NB4 (cell line): Measurements from ENCODE around the gene TNS4.

ENCODE experiments used
- DNase-seq: peaks from one replicate; pipeline ENCODE4 v3.0.0; 2010; ENCODE audit warnings: low read depth
- H3K4me3 ChIP-seq: one replicate; pipeline ENCODE4 v1.5.1; 2011; ENCODE audit warnings: mild to moderate bottlenecking, low read depth, low read length, moderate library complexity
- MAX ChIP-seq: IDR thresholded peaks from 2 replicates; pipeline ENCODE4 v1.6.1; 2011; ENCODE audit warnings: low read depth, low read length
- MYC ChIP-seq: IDR thresholded peaks from 2 replicates; pipeline ENCODE4 v1.6.1; 2011; ENCODE audit warnings: low read depth, low read length
- POLR2A ChIP-seq: IDR thresholded peaks from 2 replicates; pipeline ENCODE4 v1.6.1; 2011; ENCODE audit warnings: mild to moderate bottlenecking; ENCODE audit not compliant: insufficient read length; ENCODE audit errors: extremely low read depth
- TF ChIP-seq, protein P1 (sequence below): IDR thresholded peaks from one replicate; pipeline ENCODE4 v1.5.1; 2012; ENCODE audit warnings: low read depth, low read length

Gene TNS4

DNA sequence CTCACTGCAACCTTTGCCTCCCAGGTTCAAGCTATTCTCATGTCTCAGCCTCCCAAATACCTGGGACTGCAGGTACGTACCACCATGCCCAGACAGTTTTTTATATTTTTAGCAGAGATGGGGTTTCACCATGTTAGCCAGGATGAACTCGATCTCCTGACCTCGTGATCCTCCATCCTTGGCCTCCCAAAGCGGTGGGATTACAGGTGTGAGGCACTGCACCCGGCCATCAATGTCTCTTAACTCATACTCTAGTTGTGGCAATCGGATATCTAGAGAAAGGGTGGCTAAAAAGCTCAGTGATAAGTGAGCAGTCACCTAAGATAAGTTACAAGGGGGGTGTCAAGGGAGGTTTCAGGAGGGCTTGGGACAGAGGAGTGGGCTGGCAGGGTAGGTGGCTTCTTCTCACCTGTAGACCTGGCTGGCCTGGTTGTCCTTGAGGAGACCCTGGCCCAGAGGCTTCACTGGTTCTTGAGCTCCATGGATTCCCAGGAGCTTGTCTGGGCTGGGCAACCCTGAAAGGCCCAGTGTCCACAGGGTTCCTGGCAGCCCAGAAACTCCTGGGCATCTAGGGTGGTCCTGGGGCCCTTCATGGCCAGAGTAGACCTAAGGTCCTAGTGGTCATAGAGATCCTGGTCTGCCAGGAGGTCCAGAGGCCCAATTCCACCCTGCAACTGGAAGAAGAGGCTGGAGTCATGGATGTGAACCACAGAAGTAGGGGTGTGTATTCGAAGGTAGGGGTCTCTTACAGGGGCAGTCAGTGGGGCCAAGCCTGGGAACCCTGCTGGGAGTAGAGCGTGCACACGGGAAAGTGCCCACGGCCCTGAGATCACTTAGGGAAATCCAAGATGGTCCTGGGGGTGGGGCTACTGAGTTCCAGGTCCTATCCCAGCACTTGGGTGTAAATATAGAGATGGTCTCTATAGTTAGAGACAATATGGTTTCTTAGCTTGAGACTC is 70.9 kb downstream of the TNS4 start:
- H3K4me3 ChIP-seq, result no peak overlapping the region
- DNase-seq, result no peak
- TF ChIP-seq MYC (no peak), MAX (no peak), POLR2A (no peak)
- TF ChIP-seq, protein P1, sequence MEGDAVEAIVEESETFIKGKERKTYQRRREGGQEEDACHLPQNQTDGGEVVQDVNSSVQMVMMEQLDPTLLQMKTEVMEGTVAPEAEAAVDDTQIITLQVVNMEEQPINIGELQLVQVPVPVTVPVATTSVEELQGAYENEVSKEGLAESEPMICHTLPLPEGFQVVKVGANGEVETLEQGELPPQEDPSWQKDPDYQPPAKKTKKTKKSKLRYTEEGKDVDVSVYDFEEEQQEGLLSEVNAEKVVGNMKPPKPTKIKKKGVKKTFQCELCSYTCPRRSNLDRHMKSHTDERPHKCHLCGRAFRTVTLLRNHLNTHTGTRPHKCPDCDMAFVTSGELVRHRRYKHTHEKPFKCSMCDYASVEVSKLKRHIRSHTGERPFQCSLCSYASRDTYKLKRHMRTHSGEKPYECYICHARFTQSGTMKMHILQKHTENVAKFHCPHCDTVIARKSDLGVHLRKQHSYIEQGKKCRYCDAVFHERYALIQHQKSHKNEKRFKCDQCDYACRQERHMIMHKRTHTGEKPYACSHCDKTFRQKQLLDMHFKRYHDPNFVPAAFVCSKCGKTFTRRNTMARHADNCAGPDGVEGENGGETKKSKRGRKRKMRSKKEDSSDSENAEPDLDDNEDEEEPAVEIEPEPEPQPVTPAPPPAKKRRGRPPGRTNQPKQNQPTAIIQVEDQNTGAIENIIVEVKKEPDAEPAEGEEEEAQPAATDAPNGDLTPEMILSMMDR, result no peak

GRCh38 chr17:40427002-40427491 is 74.4 kb downstream of the TNS4 start:
- no peak for DNase-seq
- TF ChIP-seq POLR2A (no peak), MYC (no peak), MAX (no peak)
- TF ChIP-seq, protein P1, result no peak
- no peak overlapping the region for H3K4me3 ChIP-seq
